Measurements from ENCODE around the gene PHACTR1. TPM values are rescaled to one million over a fixed set of nuclear protein-coding genes. Genes with fewer than 3 reads are reported as not detected.

Gene PHACTR1
- total RNA-seq, 1 experiment from 2014 or later = 5.2 TPM

DNA sequence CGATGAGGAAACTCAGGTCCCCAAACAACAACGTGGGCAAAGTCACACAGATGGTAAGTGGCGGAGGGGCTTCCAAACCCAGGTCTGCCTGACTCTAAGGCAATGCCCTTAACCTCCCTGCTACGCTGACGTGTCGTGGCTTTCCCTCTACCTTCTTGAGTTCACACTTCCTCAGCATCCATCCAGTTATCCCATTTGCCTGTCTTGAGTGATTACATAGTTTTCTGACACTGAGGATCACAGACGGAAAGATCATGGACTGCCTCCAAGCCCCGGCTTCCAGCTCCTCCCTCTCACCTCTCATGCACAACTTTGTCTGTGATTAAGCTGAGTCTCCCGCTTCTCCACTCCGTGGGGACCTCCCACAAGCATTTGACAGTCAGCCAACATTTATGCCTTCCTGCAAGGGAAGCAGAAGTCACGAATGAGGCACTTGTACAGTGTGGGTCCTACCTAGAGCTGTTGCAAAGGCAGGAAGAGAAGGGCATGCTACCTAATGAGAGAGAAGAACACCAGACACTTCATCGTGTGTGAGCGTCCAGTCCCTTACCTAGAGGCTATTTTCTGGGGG is 578.0 kb downstream of the PHACTR1 start:
- Histone ChIP-seq H3K36me3 (ENCODE audit: insufficient read depth, low read length) (no peaks in the 10 kb centered on the region), H3K9me3 (ENCODE audit: low read length) (no peaks in the 10 kb centered on the region), H3K9ac (ENCODE audit: low read length) (no peak overlapping the region), H3K27ac (ENCODE audit: low read length) (no peak overlapping the region), H4K20me1 (ENCODE audit: insufficient read depth, low read depth, low read length) (no peaks in the 10 kb centered on the region), H3K9me2 (replicated peaks; ENCODE audit: insufficient read depth, low read length) (no peaks in the 10 kb centered on the region), H3K27me3 (ENCODE audit: low read length) (no peaks in the 10 kb centered on the region), H3K4me2 (ENCODE audit: low read depth, low read length, poor library complexity, severe bottlenecking) (no peak overlapping the region), H3K4me1 (ENCODE audit: low read length) (peaks cover 11% of the 10 kb centered on the region), H3K4me3 (ENCODE audit: low read length) (no peak overlapping the region), H3K79me2 (ENCODE audit: low read length) (no peaks in the 10 kb centered on the region), H2AFZ (ENCODE audit: low read length) (no peak overlapping the region)
- DNase-seq = no peak

DNA sequence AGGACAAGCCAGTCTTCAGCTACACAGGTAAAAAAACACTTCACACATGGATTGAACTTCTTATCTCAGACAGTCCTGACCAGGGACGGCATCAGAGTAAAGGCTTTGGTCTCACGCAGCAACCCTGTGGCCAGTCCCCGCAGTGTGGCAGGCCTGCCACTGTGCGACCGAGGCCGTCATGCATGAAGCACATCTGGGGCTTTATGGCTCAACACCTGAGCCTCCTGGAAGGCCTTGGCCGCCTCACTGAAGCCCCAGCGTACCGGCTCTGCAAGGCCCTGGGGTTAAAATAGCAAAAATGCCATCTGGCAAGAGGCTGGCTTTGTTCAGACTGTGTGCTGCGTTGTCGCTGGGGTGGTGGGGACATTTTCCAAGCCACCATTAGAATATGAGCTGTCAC is 579.0 kb downstream of the PHACTR1 start:
- Histone ChIP-seq H3K9me2 (replicated peaks; ENCODE audit: insufficient read depth, low read length) (no peaks in the 10 kb centered on the region), H4K20me1 (ENCODE audit: insufficient read depth, low read depth, low read length) (no peaks in the 10 kb centered on the region), H3K4me3 (ENCODE audit: low read length) (no peak overlapping the region), H3K4me1 (ENCODE audit: low read length) (peaks cover 11% of the 10 kb centered on the region), H3K27ac (ENCODE audit: low read length) (no peak overlapping the region), H3K4me2 (ENCODE audit: low read depth, low read length, poor library complexity, severe bottlenecking) (no peak overlapping the region), H3K79me2 (ENCODE audit: low read length) (no peaks in the 10 kb centered on the region), H3K9me3 (ENCODE audit: low read length) (no peaks in the 10 kb centered on the region), H3K36me3 (ENCODE audit: insufficient read depth, low read length) (no peaks in the 10 kb centered on the region), H3K27me3 (ENCODE audit: low read length) (no peaks in the 10 kb centered on the region), H3K9ac (ENCODE audit: low read length) (no peak overlapping the region), H2AFZ (ENCODE audit: low read length) (no peak overlapping the region)
- DNase-seq = no peak

DNA sequence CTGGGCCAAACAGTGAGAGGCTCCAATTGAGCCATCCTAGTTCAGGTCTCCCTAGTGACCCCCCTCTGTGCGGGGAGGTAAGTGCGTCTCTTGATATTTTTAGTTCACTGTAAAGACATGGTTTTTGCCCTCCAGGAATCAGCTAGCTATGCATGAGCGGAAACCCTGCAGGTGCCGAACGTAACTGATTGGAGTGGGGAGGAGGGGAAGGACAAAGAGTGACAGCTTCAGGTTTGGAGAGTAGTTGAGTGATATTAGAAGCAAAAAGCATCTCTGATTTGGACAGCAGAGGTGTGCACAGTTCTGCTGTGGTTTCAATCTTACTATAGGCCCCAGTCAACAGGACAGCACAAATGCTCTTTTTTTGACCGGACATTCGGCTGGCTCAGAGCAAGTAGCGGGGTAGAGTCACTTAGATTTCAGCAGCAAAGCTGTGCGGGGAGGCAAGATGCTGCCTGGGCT is 580.0 kb downstream of the PHACTR1 start:
- DNase-seq = peak; percentile 62
- no peak overlapping the region for H3K9ac ChIP-seq (ENCODE audit: low read length)
- peaks cover 11% of the 10 kb centered on the region for H3K4me1 ChIP-seq (ENCODE audit: low read length)
- no peaks in the 10 kb centered on the region for H4K20me1 ChIP-seq (ENCODE audit: insufficient read depth, low read depth, low read length)
- no peak overlapping the region for H3K4me3 ChIP-seq (ENCODE audit: low read length)
- no peaks in the 10 kb centered on the region for H3K9me2 ChIP-seq (replicated peaks; ENCODE audit: insufficient read depth, low read length)
- no peaks in the 10 kb centered on the region for H3K36me3 ChIP-seq (ENCODE audit: insufficient read depth, low read length)
- no peak overlapping the region for H3K4me2 ChIP-seq (ENCODE audit: low read depth, low read length, poor library complexity, severe bottlenecking)
- no peaks in the 10 kb centered on the region for H3K9me3 ChIP-seq (ENCODE audit: low read length)
- no peaks in the 10 kb centered on the region for H3K27me3 ChIP-seq (ENCODE audit: low read length)
- H3K79me2 ChIP-seq (ENCODE audit: low read length) = no peaks in the 10 kb centered on the region
- no peak overlapping the region for H2AFZ ChIP-seq (ENCODE audit: low read length)
- no peak overlapping the region for H3K27ac ChIP-seq (ENCODE audit: low read length)

DNA sequence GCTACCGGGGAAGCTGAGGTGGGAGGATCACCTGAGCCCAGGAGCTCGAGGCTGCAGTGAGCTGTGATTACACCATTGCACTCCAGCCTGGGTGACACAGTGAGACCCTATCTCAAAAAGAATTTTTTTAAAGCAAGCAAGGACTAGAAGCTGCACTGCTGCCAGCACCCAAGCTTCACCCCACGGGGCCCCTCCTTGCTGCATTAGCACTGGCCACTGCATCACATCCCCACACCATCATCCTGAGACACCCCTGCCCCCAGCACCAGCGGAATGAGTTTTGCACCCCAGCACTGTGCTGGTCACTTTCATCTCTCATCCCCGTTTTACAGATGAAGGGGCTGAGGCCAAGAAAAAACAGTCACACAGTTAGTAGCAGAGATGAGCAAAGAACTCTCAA is 580.8 kb downstream of the PHACTR1 start:
- Histone ChIP-seq H3K27ac (ENCODE audit: low read length) (no peak overlapping the region), H3K36me3 (ENCODE audit: insufficient read depth, low read length) (no peaks in the 10 kb centered on the region)

DNA sequence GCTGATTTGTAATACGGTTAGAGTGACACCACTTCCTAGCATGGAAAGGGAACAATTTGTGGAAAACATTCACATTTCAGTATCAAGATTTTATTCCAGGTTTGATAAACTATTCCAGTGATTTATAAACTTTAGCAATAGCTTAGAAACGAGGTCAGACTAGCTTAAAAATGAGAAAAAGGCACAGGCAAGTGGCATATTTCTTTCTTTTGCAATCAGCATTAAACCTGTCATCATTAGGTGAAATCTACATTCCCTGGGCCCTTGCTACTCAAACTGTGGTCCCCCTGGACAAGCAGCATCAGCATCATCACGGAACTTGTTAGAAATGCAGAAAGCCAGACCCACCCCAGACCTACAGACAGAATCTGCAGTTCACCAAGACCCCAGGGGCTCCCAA is 581.9 kb downstream of the PHACTR1 start:
- Histone ChIP-seq H2AFZ (ENCODE audit: low read length) (no peak overlapping the region), H3K9ac (ENCODE audit: low read length) (no peak overlapping the region), H3K27me3 (ENCODE audit: low read length) (no peaks in the 10 kb centered on the region), H3K9me2 (replicated peaks; ENCODE audit: insufficient read depth, low read length) (no peaks in the 10 kb centered on the region), H3K4me1 (ENCODE audit: low read length) (peaks cover 11% of the 10 kb centered on the region), H3K4me2 (ENCODE audit: low read depth, low read length, poor library complexity, severe bottlenecking) (no peak overlapping the region), H3K79me2 (ENCODE audit: low read length) (no peaks in the 10 kb centered on the region), H3K9me3 (ENCODE audit: low read length) (no peaks in the 10 kb centered on the region), H3K36me3 (ENCODE audit: insufficient read depth, low read length) (no peaks in the 10 kb centered on the region; the same call in 1 of the 2 replicates), H3K4me3 (ENCODE audit: low read length) (no peak overlapping the region), H4K20me1 (ENCODE audit: insufficient read depth, low read depth, low read length) (no peaks in the 10 kb centered on the region), H3K27ac (ENCODE audit: low read length) (no peak overlapping the region)
- no peak for DNase-seq

More for the DNA sequence above, 580.8 kb downstream of the PHACTR1 start:
- H3K79me2 ChIP-seq (ENCODE audit: low read length) = no peaks in the 10 kb centered on the region
- H3K9me2 ChIP-seq (replicated peaks; ENCODE audit: insufficient read depth, low read length) = no peaks in the 10 kb centered on the region
- H3K4me2 ChIP-seq (ENCODE audit: low read depth, low read length, poor library complexity, severe bottlenecking) = no peak overlapping the region
- H3K27me3 ChIP-seq (ENCODE audit: low read length) = no peaks in the 10 kb centered on the region
- no peak overlapping the region for H3K4me3 ChIP-seq (ENCODE audit: low read length)
- peaks cover 11% of the 10 kb centered on the region for H3K4me1 ChIP-seq (ENCODE audit: low read length)
- no peak overlapping the region for H2AFZ ChIP-seq (ENCODE audit: low read length)
- H3K9me3 ChIP-seq (ENCODE audit: low read length) = no peaks in the 10 kb centered on the region
- H4K20me1 ChIP-seq (ENCODE audit: insufficient read depth, low read depth, low read length) = no peaks in the 10 kb centered on the region
- H3K9ac ChIP-seq (ENCODE audit: low read length) = no peak overlapping the region
- no peak for DNase-seq

DNA sequence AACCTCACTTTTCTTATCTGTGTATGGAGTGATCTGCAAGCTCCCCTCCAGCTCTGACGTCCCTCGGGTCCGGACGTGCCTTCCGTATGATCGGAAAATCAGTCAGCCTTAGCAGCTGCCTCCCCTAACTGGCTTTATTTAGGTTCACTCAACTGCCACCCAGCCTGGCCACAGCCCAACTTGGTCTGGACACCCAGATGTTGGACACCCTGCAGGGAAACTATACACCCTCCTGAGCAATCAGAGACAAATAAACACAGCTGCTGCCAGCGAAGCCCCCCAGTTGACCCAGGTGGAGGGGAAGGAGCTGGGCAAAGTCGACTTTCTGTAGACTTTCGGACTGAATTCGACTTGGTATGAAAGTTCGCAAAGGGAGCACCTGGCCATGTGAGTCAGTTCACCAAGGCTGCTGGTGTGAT is 582.8 kb downstream of the PHACTR1 start:
- no peak overlapping the region for H3K4me2 ChIP-seq (ENCODE audit: low read depth, low read length, poor library complexity, severe bottlenecking)

DNA sequence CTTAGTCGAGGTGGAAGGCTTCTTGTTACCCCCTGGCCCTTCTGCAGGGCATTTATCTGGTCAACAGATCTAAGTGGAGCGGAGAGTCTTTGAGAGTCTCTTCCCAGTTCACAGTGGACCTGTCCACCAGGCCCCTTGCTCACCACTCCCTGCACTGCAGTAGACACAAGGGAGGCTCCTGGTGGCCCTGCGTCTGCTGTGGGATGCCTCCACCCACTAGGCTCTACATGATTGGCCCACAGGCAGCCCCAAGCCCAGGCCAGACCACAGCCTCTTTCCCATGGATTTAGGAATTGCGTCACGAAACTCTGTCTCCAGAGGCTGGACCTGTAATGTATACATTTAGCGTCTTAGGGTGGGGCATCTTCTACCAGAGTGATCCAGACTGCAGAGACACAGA is 583.4 kb downstream of the PHACTR1 start:
- peaks cover 25% of the 10 kb centered on the region for H3K4me1 ChIP-seq (ENCODE audit: low read length)

More for the DNA sequence above, 582.8 kb downstream of the PHACTR1 start:
- H3K36me3 ChIP-seq (ENCODE audit: insufficient read depth, low read length) = peaks cover 4% of the 10 kb centered on the region
- no peaks in the 10 kb centered on the region for H3K27me3 ChIP-seq (ENCODE audit: low read length)
- no peak overlapping the region for H3K4me3 ChIP-seq (ENCODE audit: low read length)
- no peak overlapping the region for H2AFZ ChIP-seq (ENCODE audit: low read length)
- no peaks in the 10 kb centered on the region for H3K79me2 ChIP-seq (ENCODE audit: low read length)
- H3K9ac ChIP-seq (ENCODE audit: low read length) = no peak overlapping the region
- no peak overlapping the region for H3K27ac ChIP-seq (ENCODE audit: low read length)
- H4K20me1 ChIP-seq (ENCODE audit: insufficient read depth, low read depth, low read length) = no peaks in the 10 kb centered on the region
- no peak for DNase-seq
- no peaks in the 10 kb centered on the region for H3K9me3 ChIP-seq (ENCODE audit: low read length)
- peaks cover 20% of the 10 kb centered on the region for H3K4me1 ChIP-seq (ENCODE audit: low read length)
- H3K9me2 ChIP-seq (replicated peaks; ENCODE audit: insufficient read depth, low read length) = no peaks in the 10 kb centered on the region

DNA sequence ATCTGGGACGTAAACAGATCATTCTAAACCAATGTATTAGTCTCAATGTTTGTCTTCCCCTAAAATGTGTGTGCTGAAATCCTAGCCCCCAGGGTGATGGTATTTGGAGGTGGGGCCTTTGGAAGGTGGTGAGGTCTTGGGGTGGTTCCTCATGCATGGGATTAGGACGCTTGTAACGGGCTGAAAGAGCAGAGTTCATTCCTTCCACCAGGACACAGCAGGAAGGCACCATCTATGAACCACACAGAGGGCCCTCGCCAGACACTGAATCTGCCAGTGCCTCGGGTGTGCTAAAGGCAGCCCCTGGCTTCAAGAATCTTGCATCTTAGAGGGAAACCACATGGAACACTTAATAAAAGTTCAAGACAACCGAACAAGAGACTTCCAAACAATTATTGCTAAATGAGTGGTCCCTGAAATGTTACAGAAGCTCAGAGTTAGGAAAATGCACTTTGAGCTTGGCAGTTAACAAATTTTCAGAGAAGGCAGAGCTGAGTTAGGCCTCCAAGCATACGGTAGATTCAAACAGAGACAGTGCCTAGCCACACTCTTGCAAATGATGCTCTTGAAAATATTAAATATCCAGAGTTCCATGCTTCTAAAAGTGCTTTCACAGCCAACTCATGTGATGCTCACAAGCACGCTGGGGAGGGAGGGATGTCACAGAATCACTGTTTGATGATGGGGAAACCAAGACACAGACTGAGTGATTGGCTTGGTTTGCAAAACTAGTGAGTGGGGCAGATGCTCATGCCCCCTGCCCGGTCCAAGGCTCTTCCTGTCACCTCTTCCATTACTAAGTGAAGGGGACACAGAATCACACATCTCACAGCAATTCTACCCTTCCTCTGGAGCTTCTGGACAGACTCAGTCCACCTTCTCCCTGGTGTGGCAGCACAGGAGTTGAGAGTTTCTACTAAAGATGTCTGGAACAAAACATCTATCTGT is 584.4 kb downstream of the PHACTR1 start:
- Histone ChIP-seq H3K4me2 (ENCODE audit: low read depth, low read length, poor library complexity, severe bottlenecking) (no peak overlapping the region), H3K27ac (ENCODE audit: low read length) (no peak overlapping the region)

More for the DNA sequence above, 583.4 kb downstream of the PHACTR1 start:
- no peak overlapping the region for H3K4me3 ChIP-seq (ENCODE audit: low read length)
- no peaks in the 10 kb centered on the region for H3K9me3 ChIP-seq (ENCODE audit: low read length)
- H4K20me1 ChIP-seq (ENCODE audit: insufficient read depth, low read depth, low read length) = no peaks in the 10 kb centered on the region
- no peak overlapping the region for H3K4me2 ChIP-seq (ENCODE audit: low read depth, low read length, poor library complexity, severe bottlenecking)
- no peaks in the 10 kb centered on the region for H3K79me2 ChIP-seq (ENCODE audit: low read length)
- no peak overlapping the region for H2AFZ ChIP-seq (ENCODE audit: low read length)
- H3K9ac ChIP-seq (ENCODE audit: low read length) = no peak overlapping the region
- peaks cover 7% of the 10 kb centered on the region for H3K36me3 ChIP-seq (ENCODE audit: insufficient read depth, low read length)
- H3K27me3 ChIP-seq (ENCODE audit: low read length) = no peaks in the 10 kb centered on the region
- no peak for DNase-seq
- no peak overlapping the region for H3K27ac ChIP-seq (ENCODE audit: low read length)
- H3K9me2 ChIP-seq (replicated peaks; ENCODE audit: insufficient read depth, low read length) = no peaks in the 10 kb centered on the region

More for the DNA sequence above, 584.4 kb downstream of the PHACTR1 start:
- no peaks in the 10 kb centered on the region for H3K27me3 ChIP-seq (ENCODE audit: low read length)
- H3K4me1 ChIP-seq (ENCODE audit: low read length) = peaks cover 32% of the 10 kb centered on the region
- no peak for DNase-seq
- H3K9ac ChIP-seq (ENCODE audit: low read length) = no peak overlapping the region
- H3K4me3 ChIP-seq (ENCODE audit: low read length) = no peak overlapping the region
- H3K36me3 ChIP-seq (ENCODE audit: insufficient read depth, low read length) = peaks cover 7% of the 10 kb centered on the region
- H3K79me2 ChIP-seq (ENCODE audit: low read length) = no peaks in the 10 kb centered on the region
- H3K9me3 ChIP-seq (ENCODE audit: low read length) = no peaks in the 10 kb centered on the region
- H4K20me1 ChIP-seq (ENCODE audit: insufficient read depth, low read depth, low read length) = no peaks in the 10 kb centered on the region
- H3K9me2 ChIP-seq (replicated peaks; ENCODE audit: insufficient read depth, low read length) = no peaks in the 10 kb centered on the region
- no peak overlapping the region for H2AFZ ChIP-seq (ENCODE audit: low read length)
